Measurements from ENCODE around the gene DNAJC1.

Gene DNAJC1

GRCh38 chr10:21732067-21732772 lies 271.3 kb downstream of the DNAJC1 start (continued):
- TF ChIP-seq MZF1 (tag by site-specific recombination; IDR thresholded peaks at IDR 0.05; ENCODE audit: borderline replicate concordance) (peak; percentile 75; the same call in 1 of the 2 replicates), YY2 (tag by site-specific recombination; IDR thresholded peaks at IDR 0.05) (no peak), ZNF473 (tag by site-specific recombination; IDR thresholded peaks at IDR 0.05) (no peak), ZIC2 (tag by site-specific recombination; IDR thresholded peaks at IDR 0.05) (peak; percentile 95), ZNF658 (tag by site-specific recombination; IDR thresholded peaks at IDR 0.05) (no peak), IKZF3 (tag by site-specific recombination; IDR thresholded peaks at IDR 0.05) (peak; percentile 81; the same call in 1 of the 2 replicates), ZNF184 (tag by site-specific recombination; IDR thresholded peaks at IDR 0.05) (peak; percentile 77; the same call in 1 of the 2 replicates), SP2 (tag by site-specific recombination; IDR thresholded peaks at IDR 0.05) (no peak), PRDM10 (tag by site-specific recombination; IDR thresholded peaks at IDR 0.05) (peak; percentile 34; the same call in 1 of the 2 replicates), ZNF292 (tag by site-specific recombination; IDR thresholded peaks at IDR 0.05; ENCODE audit: borderline replicate concordance, low read depth) (no peak), FEZF1 (tag by site-specific recombination; IDR thresholded peaks at IDR 0.05) (no peak), ZNF600 (tag by site-specific recombination; IDR thresholded peaks at IDR 0.05) (peak; percentile 80), HOXD13 (CRISPR knock-in tag; IDR thresholded peaks at IDR 0.05; ENCODE audit: borderline replicate concordance) (0 out of 2 replicates have a peak, but pooled peaks have one; percentile 33), ZNF660 (tag by site-specific recombination; IDR thresholded peaks at IDR 0.05) (peak; percentile 80), ZNF2 (tag by site-specific recombination; IDR thresholded peaks at IDR 0.05) (peak; percentile 61; the same call in 1 of the 2 replicates), ZNF146 (tag by site-specific recombination; IDR thresholded peaks at IDR 0.05) (no peak), ZNF248 (tag by site-specific recombination; IDR thresholded peaks at IDR 0.05) (no peak), ZBTB17 (tag by site-specific recombination; IDR thresholded peaks at IDR 0.05) (peak; percentile 64)
- TF ChIP-seq, protein P1, sequence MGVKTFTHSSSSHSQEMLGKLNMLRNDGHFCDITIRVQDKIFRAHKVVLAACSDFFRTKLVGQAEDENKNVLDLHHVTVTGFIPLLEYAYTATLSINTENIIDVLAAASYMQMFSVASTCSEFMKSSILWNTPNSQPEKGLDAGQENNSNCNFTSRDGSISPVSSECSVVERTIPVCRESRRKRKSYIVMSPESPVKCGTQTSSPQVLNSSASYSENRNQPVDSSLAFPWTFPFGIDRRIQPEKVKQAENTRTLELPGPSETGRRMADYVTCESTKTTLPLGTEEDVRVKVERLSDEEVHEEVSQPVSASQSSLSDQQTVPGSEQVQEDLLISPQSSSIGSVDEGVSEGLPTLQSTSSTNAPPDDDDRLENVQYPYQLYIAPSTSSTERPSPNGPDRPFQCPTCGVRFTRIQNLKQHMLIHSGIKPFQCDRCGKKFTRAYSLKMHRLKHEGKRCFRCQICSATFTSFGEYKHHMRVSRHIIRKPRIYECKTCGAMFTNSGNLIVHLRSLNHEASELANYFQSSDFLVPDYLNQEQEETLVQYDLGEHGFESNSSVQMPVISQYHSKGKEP (tag by site-specific recombination; IDR thresholded peaks at IDR 0.05): peak; percentile 33; the same call in 1 of the 2 replicates

DNA sequence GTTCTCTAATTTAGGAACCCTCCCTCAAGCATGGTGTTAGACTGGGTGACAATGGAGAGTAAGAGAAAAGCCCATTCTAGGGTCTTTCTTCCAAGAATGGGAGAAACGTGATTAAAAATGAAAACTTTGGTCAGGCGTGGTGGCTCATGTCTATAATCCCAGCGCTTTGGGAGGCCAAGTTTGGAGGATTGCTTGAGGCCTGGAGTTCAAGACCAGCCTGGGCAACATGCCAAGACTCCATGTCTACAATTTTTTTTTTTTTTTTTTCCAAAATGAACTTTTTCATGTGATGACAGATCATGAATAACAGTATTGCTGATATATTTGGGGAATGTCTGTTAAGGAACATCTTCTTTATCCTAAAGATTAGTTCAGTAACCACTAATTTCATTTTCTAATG lies 274.9 kb downstream of the DNAJC1 start:
- no peak overlapping the region for H3K4me3 ChIP-seq (ENCODE audit: low read depth, low read length)
- CTCF ChIA-PET: interaction anchor here (1.6 kb wide), 2 partner anchors 232 to 450 kb away, joined by 4 to 7 read pairs; no protein-coding TSS in a partner anchor
- H3K4me1 ChIP-seq (ENCODE audit: control insufficient read depth, insufficient read depth, low read length): peaks cover 32% of the 10 kb centered on the region
- POLR2A ChIA-PET: no interaction called here
- H3K36me3 ChIP-seq (ENCODE audit: control insufficient read depth in 2 of 2, insufficient read depth in 1 of 2, low read length in 2 of 2): peaks cover 0 to 5% of the 10 kb centered on the region in 2 experiments
- H3K9me3 ChIP-seq (ENCODE audit: control insufficient read depth, insufficient read depth, low read depth, low read length): no peaks in the 10 kb centered on the region
- no peak overlapping the region for H3K27ac ChIP-seq (ENCODE audit: extremely low read depth, low read depth, low read length)
- TF ChIP-seq, protein P2, sequence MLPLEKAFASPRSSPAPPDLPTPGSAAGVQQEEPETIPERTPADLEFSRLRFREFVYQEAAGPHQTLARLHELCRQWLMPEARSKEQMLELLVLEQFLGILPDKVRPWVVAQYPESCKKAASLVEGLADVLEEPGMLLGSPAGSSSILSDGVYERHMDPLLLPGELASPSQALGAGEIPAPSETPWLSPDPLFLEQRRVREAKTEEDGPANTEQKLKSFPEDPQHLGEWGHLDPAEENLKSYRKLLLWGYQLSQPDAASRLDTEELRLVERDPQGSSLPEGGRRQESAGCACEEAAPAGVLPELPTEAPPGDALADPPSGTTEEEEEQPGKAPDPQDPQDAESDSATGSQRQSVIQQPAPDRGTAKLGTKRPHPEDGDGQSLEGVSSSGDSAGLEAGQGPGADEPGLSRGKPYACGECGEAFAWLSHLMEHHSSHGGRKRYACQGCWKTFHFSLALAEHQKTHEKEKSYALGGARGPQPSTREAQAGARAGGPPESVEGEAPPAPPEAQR (tag by site-specific recombination; IDR thresholded peaks at IDR 0.05): no peak
- TF ChIP-seq ZNF133 (tag by site-specific recombination; IDR thresholded peaks at IDR 0.05): no peak
- TF ChIP-seq, protein P3, sequence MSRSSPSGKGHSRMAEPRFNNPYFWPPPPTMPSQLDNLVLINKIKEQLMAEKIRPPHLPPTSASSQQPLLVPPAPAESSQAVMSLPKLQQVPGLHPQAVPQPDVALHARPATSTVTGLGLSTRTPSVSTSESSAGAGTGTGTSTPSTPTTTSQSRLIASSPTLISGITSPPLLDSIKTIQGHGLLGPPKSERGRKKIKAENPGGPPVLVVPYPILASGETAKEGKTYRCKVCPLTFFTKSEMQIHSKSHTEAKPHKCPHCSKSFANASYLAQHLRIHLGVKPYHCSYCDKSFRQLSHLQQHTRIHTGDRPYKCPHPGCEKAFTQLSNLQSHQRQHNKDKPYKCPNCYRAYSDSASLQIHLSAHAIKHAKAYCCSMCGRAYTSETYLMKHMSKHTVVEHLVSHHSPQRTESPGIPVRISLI (tag by site-specific recombination; IDR thresholded peaks at IDR 0.05): peak; percentile 59; the same call in 1 of the 2 replicates
- TF ChIP-seq ZBTB17 (tag by site-specific recombination; IDR thresholded peaks at IDR 0.05): 0 out of 2 replicates have a peak, but pooled peaks have one; percentile 17
